ENCODE measurements around the gene KLHL24. TPM values are rescaled to one million over a fixed set of nuclear protein-coding genes. Genes with fewer than 3 reads are reported as not detected.

The KLHL24 gene
- polyA plus RNA-seq, 1 donor from 2014 or later: 92.1 TPM

DNA sequence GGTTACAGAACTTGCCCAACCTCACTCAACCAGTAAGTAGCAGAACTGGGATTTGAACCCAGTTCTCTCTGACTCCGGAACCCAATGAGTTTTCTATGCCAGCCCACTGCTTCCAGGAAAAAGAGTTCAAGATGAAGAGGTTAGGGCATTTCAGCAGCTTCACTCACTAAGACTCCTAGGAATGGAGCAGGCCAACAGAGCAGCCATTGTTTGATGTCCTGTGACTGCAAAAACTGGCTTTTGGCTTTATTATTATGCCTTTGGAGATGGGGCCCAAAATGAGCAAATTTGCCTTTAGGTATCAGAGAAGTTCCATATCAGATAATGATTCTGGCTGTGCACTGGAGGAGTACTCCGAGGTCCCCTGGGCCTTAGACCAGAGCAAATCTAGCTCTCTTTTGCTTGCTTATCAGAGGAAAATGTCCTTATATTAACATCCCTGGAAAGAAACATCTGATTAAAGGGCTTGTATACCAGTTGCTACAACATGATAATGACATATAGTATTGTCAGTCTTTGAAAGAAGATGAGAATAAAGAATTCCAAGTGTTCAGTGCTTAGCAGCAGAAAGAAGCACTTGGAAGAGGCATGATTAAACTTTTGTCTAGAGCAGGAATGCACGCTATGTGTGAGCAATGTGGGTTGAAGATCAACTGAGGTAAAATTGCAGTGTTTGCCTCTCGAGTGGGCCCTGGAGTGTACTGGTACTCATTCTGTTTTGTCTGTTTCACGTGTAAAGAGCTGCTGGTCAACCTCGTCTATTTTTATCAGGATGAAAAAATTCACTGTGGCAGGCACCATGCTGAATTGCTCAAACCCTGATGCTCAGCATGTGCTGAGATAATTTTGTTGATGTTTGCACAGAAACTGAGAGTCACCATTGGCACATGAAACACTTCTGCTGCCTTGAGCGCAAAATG is 21.8 kb upstream of the KLHL24 start:
- Histone ChIP-seq H3F3A (ENCODE audit: insufficient read depth, low read length, poor library complexity, severe bottlenecking) (no peaks in the 10 kb centered on the region), H3K36me3 (ENCODE audit: insufficient read depth, low read length) (no peaks in the 10 kb centered on the region), H2AFZ (ENCODE audit: low read depth, low read length) (no peak overlapping the region), H3K27ac (ENCODE audit: low read length) (no peak overlapping the region), H3K9ac (ENCODE audit: low read length) (no peak overlapping the region), H3K9me3 (ENCODE audit: low read length) (no peaks in the 10 kb centered on the region), H3K4me3 (ENCODE audit: low read length) (no peak overlapping the region), H4K20me1 (ENCODE audit: insufficient read depth) (no peaks in the 10 kb centered on the region), H3K27me3 (ENCODE audit: insufficient read depth, low read depth, low read length) (no peaks in the 10 kb centered on the region), H3K4me2 (ENCODE audit: low read length) (no peak overlapping the region), H3K9me2 (ENCODE audit: insufficient read depth, low read length) (no peaks in the 10 kb centered on the region), H3K79me2 (replicated peaks; ENCODE audit: insufficient read depth, low read length) (no peaks in the 10 kb centered on the region)
- no peak for TF ChIP-seq EZH2 (IDR thresholded peaks at IDR 0.05; ENCODE audit: borderline replicate concordance, insufficient read depth, low read length, poor library complexity, severe bottlenecking)
- TF ChIP-seq SMC3 (conservative IDR thresholded peaks at IDR 0.05; ENCODE audit: poor library complexity): no peak
- TF ChIP-seq TAF1 (IDR thresholded peaks at IDR 0.05; ENCODE audit: low read depth): no peak
- TF ChIP-seq RAD21 (conservative IDR thresholded peaks at IDR 0.05): no peak
- TF ChIP-seq, protein P1, sequence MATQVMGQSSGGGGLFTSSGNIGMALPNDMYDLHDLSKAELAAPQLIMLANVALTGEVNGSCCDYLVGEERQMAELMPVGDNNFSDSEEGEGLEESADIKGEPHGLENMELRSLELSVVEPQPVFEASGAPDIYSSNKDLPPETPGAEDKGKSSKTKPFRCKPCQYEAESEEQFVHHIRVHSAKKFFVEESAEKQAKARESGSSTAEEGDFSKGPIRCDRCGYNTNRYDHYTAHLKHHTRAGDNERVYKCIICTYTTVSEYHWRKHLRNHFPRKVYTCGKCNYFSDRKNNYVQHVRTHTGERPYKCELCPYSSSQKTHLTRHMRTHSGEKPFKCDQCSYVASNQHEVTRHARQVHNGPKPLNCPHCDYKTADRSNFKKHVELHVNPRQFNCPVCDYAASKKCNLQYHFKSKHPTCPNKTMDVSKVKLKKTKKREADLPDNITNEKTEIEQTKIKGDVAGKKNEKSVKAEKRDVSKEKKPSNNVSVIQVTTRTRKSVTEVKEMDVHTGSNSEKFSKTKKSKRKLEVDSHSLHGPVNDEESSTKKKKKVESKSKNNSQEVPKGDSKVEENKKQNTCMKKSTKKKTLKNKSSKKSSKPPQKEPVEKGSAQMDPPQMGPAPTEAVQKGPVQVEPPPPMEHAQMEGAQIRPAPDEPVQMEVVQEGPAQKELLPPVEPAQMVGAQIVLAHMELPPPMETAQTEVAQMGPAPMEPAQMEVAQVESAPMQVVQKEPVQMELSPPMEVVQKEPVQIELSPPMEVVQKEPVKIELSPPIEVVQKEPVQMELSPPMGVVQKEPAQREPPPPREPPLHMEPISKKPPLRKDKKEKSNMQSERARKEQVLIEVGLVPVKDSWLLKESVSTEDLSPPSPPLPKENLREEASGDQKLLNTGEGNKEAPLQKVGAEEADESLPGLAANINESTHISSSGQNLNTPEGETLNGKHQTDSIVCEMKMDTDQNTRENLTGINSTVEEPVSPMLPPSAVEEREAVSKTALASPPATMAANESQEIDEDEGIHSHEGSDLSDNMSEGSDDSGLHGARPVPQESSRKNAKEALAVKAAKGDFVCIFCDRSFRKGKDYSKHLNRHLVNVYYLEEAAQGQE (IDR thresholded peaks at IDR 0.05; ENCODE audit: borderline replicate concordance): no peak
- TF ChIP-seq, protein P2, sequence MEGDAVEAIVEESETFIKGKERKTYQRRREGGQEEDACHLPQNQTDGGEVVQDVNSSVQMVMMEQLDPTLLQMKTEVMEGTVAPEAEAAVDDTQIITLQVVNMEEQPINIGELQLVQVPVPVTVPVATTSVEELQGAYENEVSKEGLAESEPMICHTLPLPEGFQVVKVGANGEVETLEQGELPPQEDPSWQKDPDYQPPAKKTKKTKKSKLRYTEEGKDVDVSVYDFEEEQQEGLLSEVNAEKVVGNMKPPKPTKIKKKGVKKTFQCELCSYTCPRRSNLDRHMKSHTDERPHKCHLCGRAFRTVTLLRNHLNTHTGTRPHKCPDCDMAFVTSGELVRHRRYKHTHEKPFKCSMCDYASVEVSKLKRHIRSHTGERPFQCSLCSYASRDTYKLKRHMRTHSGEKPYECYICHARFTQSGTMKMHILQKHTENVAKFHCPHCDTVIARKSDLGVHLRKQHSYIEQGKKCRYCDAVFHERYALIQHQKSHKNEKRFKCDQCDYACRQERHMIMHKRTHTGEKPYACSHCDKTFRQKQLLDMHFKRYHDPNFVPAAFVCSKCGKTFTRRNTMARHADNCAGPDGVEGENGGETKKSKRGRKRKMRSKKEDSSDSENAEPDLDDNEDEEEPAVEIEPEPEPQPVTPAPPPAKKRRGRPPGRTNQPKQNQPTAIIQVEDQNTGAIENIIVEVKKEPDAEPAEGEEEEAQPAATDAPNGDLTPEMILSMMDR (IDR thresholded peaks at IDR 0.05; ENCODE audit: poor library complexity, severe bottlenecking): no peak
- TF ChIP-seq EP300 (conservative IDR thresholded peaks at IDR 0.05; ENCODE audit: poor library complexity, severe bottlenecking): no peak
- no peak for TF ChIP-seq MXI1 (conservative IDR thresholded peaks at IDR 0.05; ENCODE audit: poor library complexity, severe bottlenecking)
- TF ChIP-seq POLR2AphosphoS5 (IDR thresholded peaks at IDR 0.05): no peak

DNA sequence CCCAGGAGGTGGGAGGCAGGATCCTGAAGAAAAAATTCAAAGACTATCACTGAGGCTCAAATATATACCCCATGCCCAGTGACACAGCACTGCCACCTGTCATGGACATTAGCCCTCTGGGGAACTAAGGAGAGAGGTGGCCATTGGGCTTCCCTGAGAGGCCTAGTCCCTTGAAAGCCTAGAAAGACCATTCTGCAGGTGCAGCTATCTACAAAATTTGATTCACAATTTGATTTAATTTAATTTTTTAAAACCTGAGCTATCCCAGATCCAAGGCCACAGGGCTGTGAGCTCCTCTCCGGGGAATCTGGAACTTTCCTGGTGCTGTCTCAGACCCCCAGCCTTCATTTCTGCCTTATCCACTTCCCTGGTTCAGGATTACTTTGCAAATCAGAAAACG is 16.9 kb upstream of the KLHL24 start:
- no peaks in the 10 kb centered on the region for H3K9me2 ChIP-seq (ENCODE audit: insufficient read depth, low read length)
- H3K27me3 ChIP-seq (ENCODE audit: insufficient read depth, low read depth, low read length): no peaks in the 10 kb centered on the region
- no peak overlapping the region for H2AFZ ChIP-seq (ENCODE audit: low read depth, low read length)
- no peak overlapping the region for H3K27ac ChIP-seq (ENCODE audit: low read length)
- H3K36me3 ChIP-seq (ENCODE audit: insufficient read depth, low read length): no peaks in the 10 kb centered on the region
- H3K79me2 ChIP-seq (replicated peaks; ENCODE audit: insufficient read depth, low read length): no peaks in the 10 kb centered on the region
- TF ChIP-seq SMC3 (conservative IDR thresholded peaks at IDR 0.05; ENCODE audit: poor library complexity) (no peak), EZH2 (IDR thresholded peaks at IDR 0.05; ENCODE audit: borderline replicate concordance, insufficient read depth, low read length, poor library complexity, severe bottlenecking) (no peak), RAD21 (conservative IDR thresholded peaks at IDR 0.05) (no peak), TAF1 (IDR thresholded peaks at IDR 0.05; ENCODE audit: low read depth) (no peak)
- TF ChIP-seq, protein P1 (IDR thresholded peaks at IDR 0.05; ENCODE audit: borderline replicate concordance): no peak
- TF ChIP-seq, protein P2 (IDR thresholded peaks at IDR 0.05; ENCODE audit: poor library complexity, severe bottlenecking): no peak
- no peak overlapping the region for H3K4me3 ChIP-seq (ENCODE audit: low read length)
- no peaks in the 10 kb centered on the region for H3F3A ChIP-seq (ENCODE audit: insufficient read depth, low read length, poor library complexity, severe bottlenecking)
- H3K9ac ChIP-seq (ENCODE audit: low read length): no peak overlapping the region
- H3K4me2 ChIP-seq (ENCODE audit: low read length): no peak overlapping the region
- no peaks in the 10 kb centered on the region for H3K9me3 ChIP-seq (ENCODE audit: low read length)
- H4K20me1 ChIP-seq (ENCODE audit: insufficient read depth): no peaks in the 10 kb centered on the region
